GM10266 (cell line): ENCODE results near the gene CIAO2A.
"Not testable (repeated sequence)": the region's sequence is repeated elsewhere in the genome, so short reads cannot be mapped to it uniquely, and the experiment has no call there.

Experiments
- DNase-seq: peaks from one replicate; pipeline ENCODE4 v3.0.0; 2012; ENCODE audit errors: extremely low spot score
- TF ChIP-seq, protein P1 (sequence below): IDR thresholded peaks from 2 replicates; pipeline ENCODE4 v1.5.1; 2012; ENCODE audit warnings: mild to moderate bottlenecking, low read depth; ENCODE audit not compliant: control insufficient read depth, insufficient read depth; ENCODE audit errors: missing control alignments

Gene CIAO2A

DNA sequence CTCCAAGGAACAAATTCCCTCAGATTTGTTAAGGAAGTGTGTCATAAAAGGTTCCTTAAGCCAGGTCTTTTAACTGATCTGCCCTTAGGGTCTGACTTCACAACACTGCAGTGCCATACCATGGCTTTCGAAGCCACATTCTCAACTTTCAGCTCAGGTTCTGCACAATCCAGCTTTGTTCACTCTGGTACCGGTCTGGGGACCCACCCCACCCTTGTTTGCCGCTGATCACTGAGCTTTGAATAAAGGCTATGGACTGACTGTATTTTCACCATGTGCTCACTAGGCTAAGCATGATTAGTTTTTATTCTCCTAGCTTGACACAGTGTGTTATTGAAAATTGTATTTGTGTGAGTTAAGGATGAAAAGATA, 18.0 kb upstream of the CIAO2A start:
- no peak for DNase-seq
- TF ChIP-seq, protein P1, sequence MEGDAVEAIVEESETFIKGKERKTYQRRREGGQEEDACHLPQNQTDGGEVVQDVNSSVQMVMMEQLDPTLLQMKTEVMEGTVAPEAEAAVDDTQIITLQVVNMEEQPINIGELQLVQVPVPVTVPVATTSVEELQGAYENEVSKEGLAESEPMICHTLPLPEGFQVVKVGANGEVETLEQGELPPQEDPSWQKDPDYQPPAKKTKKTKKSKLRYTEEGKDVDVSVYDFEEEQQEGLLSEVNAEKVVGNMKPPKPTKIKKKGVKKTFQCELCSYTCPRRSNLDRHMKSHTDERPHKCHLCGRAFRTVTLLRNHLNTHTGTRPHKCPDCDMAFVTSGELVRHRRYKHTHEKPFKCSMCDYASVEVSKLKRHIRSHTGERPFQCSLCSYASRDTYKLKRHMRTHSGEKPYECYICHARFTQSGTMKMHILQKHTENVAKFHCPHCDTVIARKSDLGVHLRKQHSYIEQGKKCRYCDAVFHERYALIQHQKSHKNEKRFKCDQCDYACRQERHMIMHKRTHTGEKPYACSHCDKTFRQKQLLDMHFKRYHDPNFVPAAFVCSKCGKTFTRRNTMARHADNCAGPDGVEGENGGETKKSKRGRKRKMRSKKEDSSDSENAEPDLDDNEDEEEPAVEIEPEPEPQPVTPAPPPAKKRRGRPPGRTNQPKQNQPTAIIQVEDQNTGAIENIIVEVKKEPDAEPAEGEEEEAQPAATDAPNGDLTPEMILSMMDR: no peak

DNA sequence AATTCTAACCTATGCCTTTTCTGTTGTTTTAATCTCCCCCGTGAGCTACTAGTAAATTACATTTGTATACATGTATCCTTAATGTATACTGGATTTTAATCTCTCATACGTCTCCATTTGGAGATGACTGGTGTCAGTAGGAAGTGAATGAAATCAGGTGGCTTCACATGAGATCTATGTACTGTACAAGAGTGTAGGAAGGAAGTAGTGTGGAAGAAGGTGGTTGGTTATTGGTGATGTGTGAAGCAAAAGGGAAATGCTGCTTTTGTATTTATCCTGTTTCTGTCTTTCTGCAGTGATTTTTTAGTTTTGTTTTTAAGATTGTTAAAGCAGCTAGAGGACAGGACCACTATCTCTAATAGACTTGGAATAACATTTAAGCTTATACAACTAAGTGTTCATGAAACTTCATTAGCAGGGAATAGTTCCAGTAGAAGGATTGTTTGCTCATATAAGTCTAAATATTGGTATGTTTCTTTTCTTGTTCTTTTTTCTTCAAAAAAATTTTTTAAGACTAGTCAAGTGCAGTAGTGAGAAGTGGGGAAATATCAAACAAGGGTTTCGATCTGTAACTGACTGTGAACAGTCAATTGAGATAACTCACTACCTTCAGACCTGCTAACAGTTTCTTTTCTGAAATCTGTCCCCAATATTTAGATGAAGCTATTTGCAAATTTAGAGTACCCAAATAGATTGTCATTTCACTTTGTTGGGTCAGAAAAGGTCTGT, 17.5 kb upstream of the CIAO2A start:
- DNase-seq: peak; percentile 19
- TF ChIP-seq, protein P1: no peak

DNA sequence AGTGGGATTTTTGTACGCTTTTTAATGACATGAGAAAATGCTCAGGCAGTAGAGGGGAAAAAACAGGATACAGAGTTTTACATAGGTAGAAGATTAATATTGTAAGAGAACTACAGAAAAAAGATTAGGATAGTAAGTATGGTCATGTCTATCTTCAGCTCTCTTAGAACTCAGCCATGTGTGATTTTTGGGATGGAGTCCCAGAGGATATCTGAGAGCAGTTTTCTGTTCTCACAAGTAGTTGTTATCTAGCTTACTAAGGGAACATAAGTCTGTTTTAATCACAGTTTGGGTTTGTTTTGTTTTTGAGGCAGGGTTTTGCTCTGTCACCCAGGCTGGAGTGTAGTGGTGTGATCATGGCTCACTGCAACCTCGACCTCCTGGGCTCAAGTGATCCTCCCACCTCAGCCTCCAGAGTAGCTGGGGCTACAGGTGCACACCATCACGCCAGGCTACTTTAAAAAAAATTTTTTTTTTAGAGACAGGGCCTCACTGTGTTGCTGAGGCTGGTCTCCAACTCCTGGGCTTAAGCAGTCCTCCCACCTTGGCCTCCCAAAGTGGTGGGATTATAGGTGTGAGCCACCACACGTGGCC, 16.6 kb upstream of the CIAO2A start:
- not testable (repeated sequence) for DNase-seq

DNA sequence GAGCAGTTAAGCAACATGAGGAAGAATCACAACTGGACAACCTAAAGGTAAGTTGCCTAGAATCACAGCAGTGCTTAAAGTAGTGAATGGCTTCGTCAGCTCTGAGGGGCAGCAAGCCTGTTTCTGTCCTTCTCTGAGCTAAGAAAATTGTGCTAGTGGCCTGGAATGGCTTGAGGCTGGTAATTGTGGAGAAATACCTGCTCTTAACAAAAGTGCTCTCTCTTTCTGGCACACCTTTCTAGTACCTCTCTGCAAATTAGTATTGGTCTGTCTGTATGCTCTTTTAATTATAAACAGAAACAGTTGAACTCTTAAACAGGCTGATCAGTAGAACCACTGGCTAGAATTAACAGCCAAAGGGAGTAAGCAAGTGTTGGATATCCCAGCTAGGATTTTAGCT, 13.7 kb upstream of the CIAO2A start:
- no peak for DNase-seq
- TF ChIP-seq, protein P1: no peak

DNA sequence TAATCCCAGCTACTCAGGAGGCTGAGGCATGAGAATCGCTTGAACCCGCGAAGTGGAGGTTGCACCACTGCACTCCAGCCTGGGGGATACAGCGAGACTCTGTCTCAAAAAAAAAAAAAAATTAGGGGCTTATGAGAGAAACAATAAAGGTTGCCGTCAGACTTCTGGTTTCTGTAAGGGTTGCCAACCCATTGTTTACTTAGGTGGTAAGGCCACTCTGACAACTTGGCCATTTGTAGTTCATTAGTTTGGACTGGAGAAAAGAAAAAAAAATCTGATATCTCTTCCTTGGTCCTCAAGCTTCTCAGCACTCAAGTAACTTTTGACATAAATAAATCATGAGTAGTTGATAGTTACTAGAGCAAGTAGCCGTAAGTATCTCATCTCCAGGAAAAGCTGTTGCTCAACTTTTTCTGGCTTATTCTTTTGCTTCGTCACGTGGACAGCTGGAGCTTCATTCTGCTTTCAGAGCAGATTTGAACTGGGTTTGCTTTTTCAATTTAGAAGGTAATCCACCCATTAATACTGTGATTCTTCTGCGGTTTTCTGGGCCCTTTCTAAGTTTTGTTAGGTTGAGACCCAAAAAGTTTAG, 11.6 kb upstream of the CIAO2A start:
- no peak for DNase-seq
- TF ChIP-seq, protein P1: no peak

DNA sequence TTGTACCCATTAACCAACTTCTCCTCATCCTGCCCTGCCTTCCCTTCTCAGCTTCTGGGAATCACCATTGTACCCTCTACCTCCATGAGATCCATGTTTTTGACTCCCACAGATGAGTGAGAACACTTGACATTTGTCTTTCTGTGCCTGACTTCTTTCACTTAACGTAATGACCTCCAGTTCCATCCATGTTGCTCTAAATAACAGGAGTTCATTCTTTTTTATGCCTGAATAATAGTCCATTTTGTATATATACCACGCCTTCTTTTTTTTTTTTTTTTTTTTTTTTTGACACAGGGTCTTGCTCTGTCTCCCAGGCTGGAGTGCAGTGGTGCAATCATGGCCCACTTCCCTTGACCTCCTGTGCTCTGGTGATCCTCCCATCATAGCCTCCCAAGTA, 8.9 kb upstream of the CIAO2A start:
- DNase-seq: no peak

DNA sequence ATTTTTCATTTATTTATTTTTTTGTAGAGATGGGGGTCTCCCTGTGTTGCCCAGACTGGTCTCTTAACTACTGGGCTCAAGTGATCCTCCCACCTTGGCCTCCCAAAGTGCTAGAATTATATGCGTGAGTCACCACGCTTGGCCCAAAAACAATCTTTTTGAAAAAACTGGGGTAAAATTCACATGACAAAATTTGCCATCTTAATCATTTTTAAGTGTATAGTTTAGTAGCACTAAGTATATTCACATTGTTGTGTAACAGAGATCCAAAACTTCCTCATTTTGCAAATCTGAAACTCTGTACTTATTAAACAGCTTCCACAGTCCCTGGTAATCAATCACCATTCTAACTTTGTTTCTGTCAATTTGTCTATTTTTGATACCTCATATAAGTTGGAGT, 7.3 kb upstream of the CIAO2A start:
- TF ChIP-seq, protein P1: no peak
- DNase-seq: no peak

More for the DNA sequence above, 8.9 kb upstream of the CIAO2A start:
- TF ChIP-seq, protein P1: no peak
